DND-41 (cell line): ENCODE measurements around the gene DNAH17.

ENCODE experiments used
- EZH2 ChIP-seq: IDR thresholded peaks from 3 replicates; pipeline ENCODE4 v1.6.1; 2012; ENCODE audit warnings: borderline replicate concordance, low read depth, mild to moderate bottlenecking, moderate library complexity, low read length, inconsistent platforms; ENCODE audit not compliant: severe bottlenecking
- TF ChIP-seq, protein P1 (sequence below): IDR thresholded peaks from 2 replicates; pipeline ENCODE4 v1.5.1; 2012; ENCODE audit warnings: borderline replicate concordance, low read length, moderate library complexity, mild to moderate bottlenecking; ENCODE audit not compliant: poor library complexity, severe bottlenecking; ENCODE audit errors: extremely low read depth

- TF ChIP-seq, protein P1, sequence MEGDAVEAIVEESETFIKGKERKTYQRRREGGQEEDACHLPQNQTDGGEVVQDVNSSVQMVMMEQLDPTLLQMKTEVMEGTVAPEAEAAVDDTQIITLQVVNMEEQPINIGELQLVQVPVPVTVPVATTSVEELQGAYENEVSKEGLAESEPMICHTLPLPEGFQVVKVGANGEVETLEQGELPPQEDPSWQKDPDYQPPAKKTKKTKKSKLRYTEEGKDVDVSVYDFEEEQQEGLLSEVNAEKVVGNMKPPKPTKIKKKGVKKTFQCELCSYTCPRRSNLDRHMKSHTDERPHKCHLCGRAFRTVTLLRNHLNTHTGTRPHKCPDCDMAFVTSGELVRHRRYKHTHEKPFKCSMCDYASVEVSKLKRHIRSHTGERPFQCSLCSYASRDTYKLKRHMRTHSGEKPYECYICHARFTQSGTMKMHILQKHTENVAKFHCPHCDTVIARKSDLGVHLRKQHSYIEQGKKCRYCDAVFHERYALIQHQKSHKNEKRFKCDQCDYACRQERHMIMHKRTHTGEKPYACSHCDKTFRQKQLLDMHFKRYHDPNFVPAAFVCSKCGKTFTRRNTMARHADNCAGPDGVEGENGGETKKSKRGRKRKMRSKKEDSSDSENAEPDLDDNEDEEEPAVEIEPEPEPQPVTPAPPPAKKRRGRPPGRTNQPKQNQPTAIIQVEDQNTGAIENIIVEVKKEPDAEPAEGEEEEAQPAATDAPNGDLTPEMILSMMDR, result no peak
- no peak for TF ChIP-seq EZH2
These were observed 48.7 kb downstream of the DNAH17 start for GRCh38 chr17:78528541-78528940.
